Stromal cell of bone marrow (primary cell): ENCODE measurements around the gene RNF145.
A peak's percentile ranks its signal among the peaks of the same experiment; 100 is the strongest.
"Not testable (repeated sequence)": the region's sequence is repeated elsewhere in the genome, so short reads cannot be mapped to it uniquely, and the experiment has no call there.

ENCODE experiments used
- DNase-seq: peaks from one replicate; pipeline ENCODE4 v3.0.0-alpha.2; 2012; ENCODE audit warnings: low read depth

The RNF145 gene

DNA sequence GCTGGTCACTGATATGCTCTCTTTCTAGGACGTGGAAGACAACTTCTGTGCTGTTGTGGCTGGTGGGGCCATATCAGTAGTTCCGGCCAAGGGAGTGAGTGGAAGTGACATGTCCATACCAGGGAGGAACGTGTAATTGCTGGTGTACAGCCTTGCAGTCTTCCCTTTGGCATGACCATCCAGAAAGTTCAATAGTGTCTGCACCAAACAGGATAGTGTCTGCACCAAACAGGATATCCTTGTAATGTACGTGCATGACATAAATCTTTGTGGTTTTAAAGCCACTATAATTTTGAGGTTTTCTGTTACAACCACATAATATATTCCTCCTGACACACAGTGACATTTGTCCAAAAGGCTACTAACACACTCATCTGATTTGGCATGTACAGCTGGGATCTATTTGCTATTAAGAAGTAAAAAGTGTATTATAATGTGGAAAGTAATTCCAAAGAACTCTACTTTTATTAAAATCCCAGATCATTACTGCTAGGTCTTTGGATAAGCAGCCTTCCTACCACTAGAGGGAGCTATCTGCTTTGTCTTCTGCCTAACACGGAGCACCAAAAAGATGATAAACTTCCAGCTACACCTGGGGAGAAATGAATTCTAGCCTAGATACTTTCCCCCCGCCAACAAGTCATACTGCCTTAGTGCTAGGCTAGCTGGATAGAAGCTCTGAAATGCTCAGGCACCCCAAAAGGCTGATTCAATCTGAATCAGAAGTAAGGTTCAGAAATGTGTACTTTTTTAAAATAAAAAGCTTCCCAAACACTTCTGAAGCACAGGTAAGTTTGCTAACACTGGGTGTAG is 52.7 kb downstream of the RNF145 start:
- peak; percentile 57 for DNase-seq

DNA sequence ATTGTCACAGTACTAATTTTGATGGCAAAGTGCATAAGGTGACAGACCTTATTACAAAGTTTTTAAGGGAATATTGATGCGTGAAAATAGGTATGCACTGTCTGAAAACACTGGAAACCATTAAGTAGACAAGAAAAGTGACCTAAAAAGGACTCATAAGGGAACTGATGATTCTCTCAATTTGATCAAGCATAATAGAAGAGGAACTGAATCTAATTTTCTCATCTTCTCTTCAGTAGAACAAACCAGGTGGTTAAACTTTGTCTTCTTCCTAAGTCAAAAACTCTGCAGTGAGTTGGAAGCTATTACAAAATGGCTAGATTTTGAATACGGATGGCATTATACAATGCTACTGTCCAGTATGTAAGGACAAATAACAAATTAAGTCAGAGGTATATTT is 53.4 kb downstream of the RNF145 start:
- no peak for DNase-seq

DNA sequence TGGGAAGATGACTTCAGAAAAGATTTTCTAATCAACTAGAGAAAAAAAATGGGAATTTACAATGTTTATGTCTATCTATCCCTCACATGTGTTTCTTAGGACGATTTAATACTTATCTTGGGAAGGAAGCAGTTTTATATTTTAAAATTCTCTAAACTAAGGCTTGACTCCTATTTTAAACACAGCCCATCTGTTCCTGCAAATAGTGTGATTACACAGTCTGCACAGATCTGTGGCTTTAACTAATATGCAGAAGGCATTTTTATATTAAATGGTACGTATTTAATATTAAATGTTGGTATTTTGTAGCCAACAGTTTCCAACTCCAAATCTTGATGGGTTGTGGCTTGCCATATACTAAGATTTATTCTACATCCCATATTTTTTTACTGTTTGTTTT is 56.5 kb downstream of the RNF145 start:
- DNase-seq: no peak

DNA sequence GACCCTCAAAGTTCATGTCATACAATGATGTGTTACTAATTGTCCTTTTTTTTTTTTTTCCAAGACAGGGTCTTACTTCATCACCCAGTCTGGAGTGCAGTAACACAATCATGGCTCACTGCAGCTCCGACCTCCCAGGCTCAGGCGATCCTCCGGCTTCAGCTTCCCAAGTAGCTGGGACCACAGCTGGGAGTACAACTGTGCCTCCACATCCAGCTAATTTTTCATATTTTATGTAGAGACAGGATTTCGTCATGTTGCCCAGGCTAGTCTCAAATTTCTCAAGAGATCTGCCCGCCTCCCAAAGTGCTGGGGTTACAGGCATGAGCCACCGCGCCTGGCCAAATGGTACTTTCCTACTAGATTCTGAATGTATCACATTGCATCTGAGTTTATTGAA is 60.3 kb downstream of the RNF145 start:
- DNase-seq: no peak

DNA sequence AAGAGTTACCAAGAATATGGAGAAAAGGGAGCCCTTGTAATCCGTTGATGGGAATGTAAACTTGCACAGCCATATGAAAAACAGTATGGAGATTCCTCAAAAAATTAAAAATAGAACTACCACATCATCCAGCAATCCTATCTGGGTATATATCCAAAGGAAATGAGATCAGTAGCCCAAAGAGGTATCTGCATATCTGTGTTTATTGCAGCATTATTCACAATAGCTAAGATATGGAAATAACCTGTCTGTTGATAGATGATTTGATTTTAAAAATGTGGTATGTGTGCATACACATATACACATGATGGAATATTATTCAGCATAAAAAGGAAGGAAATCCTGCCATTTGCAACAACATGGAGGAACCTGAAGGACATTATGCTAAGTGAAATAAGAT is 61.4 kb downstream of the RNF145 start:
- DNase-seq: no peak

DNA sequence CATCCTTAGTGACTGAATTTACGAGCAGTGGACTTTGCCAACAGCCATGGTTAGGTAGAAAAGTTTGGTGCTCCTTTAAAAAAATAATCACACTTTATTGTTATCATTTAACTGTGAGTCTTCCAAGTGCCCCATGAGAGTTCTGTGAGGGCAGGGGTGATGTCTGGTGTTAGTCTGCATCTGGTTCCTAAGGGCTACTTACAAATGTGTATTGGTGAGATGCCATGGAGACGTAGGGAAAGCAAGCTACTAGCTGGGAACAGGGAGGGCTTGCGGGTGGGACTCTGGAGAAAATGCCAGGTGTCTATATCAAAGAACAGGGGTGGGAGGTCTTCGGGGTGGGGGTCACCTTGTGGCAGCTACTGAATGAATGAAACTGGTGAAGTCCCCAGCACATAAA is 62.5 kb downstream of the RNF145 start:
- DNase-seq: no peak

DNA sequence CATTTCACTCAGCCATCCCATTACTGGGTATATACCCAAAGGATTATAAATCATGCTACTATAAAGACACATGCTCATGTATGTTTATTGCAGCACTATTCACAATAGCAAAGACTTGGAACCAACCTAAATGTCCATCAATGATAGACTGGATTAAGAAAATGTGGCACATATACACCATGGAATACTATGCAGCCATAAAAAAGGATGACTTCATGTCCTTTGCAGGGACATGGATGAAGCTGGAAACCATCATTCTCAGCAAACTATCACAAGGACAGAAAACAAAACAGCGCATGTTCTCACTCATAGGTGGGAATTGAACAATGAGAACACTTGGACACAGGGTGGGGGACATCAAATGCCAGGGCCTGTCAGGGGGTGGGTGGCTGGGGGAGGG is 64.2 kb downstream of the RNF145 start:
- not testable (repeated sequence) for DNase-seq

DNA sequence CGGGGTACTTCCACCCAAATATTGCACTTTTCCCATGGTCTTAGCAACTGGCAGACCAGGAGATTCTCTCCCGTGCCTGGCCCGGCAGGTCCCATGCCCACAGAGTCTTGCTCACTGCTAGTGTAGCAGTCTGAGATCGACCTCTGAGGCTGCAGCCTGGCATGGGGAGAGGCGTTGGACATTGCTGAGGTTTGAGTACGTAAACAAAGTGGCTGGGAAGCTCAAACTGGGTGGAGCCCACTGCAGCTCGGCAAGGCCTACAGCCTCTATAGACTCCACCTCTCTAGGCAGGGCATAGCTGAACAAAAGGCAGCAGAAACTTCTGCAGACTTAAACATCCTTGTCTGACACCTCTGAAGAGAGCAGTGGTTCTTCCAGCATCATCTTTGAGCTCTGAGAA is 69.6 kb downstream of the RNF145 start:
- no peak for DNase-seq

DNA sequence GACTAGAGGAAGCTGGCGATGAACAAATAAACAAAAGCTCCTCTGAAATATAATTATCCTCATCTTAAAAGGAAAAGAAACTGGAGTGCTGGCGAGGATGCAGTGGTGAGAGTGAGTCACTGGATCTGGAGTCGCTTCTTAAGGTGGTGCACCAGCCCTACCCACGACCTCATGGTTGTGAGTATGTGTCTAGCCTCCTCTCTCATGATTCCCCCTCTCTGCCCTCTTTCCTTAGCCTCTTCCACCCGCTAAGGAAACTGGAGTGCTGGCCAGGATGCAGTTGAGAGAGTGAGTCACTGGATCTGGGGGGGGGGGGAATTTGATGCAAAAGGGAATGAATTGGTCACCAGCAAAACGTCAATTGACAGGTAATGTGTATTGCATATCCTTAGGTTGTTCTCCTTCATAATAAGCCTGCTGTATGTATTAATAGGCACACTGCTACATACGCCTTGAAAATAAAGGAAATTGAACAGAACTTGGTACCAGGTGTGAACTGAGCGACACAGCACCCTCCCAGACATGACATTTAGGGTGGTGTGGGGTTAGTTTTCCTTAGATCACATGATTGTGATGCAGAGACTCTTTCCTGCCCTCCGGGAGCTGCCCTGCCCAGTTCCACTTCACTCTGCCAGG is 73.3 kb downstream of the RNF145 start:
- DNase-seq: peak; percentile 77

DNA sequence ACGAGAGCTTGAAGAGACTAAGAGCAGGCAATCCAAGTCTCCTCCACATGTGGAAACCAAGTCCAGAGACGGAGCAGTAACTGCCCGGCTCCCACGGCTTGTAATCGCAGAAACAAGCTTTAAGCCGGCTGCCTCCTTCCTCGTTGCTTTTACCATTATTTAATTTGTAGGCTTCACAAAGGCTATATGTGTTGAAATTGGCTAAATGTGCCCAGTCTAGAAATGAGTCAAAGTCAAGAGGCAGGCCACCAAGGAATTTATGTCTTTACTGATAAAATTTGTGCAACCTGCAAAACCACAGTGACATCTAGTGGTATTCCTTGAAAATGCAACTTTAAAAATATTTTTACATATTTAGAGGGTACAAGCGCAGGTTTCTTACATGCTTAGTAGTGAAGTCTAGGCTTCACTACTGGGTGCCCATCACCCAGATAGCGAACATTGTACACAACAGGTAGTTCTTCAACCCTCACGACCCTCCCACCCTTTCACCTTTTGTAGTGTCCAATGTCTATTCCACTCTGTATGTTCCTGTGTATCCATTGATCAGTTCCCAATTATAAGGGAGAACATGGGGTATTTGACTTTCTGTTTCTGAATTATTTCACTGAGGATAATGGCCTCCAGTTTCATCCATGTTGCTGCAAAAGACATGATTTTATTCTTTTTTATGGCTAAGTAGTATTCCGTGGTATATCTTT is 76.2 kb downstream of the RNF145 start:
- peak; percentile 79 for DNase-seq

DNA sequence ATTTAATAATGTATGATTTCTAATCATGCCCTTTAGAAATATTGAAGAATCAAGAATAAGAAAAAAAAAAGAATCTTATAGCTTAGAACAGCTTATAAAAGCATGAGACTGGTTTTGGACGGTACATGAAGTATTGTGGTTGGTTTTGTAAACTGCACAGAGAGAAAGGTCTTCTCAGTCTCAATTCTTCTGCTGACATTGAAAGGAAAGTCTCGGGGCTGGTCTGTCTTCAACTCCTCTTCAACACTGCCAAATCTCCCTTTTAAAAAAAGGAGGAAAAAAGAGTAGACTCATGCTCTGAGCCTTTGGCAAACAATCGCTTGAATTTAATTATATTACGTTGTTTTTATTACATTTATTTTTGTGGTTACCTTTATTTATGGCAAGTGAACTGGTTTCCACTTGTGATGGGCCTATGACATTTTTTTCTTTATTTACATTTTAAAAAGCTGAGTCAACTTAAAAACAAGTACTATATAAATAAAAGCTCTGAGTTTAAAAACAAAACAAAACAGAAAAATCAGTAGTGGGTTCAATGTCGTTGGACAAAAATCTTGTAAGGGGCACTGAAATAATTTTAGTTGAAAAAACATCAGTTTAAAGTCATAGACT is 76.8 kb downstream of the RNF145 start:
- DNase-seq: no peak

DNA sequence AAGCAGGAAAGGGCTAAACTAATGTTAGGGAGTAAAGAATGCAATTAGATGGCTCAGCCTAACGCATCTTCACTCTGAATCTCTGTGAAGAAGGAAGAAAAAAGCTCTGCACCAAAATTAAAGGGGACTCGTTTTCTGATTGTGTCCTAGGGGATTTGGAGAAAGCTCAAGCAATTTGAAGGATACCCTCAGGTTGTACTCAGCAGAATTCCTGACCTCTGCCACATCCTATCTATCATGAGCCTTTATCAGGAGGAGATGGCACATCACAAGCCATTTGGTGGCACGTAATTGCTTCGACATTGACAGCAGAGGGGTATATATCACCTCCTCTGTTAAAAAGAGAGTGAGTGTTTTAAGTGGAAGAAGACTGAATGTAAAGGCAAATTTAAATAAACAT is 77.4 kb downstream of the RNF145 start:
- no peak for DNase-seq

DNA sequence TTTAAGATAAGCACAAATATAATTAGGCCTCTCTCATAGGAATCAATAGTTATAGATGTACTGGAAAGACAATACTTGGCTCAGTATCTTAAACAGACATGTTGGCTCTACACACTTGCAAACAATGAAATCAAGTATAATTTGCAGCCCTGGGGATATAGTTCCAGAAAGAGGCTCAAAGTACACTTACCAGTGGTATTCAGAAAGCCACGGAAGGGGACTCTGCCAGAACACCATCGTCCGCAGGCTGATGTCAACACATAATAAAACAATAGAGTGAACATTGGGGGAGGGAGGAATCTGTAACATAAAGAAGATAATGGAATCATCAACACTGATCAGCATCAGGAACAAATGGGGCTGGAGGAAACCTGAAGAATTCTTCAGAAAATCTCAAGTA is 78.5 kb downstream of the RNF145 start:
- no peak for DNase-seq

DNA sequence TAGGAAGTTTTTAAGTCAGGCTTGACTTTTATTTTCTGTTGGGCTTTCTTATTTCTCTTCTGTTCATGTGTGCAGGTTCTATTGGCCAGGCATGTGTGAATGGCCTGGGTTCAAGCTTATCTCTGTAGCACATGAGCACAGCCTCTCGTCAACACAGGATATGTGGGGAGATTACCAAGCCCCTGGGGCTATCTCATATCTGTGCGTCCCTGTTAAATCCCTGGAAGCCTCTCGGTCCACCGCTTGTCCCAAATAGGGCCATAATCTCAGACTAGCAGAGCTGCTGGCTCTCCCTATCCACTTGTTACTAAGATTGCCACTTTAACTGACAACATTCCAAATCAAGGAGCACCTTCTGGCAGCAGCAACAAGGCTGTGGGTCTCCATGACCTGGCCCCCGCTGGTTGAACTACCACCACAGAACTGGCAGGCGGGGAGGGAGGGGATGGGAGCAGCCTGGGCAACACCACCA is 81.2 kb downstream of the RNF145 start:
- DNase-seq: no peak

DNA sequence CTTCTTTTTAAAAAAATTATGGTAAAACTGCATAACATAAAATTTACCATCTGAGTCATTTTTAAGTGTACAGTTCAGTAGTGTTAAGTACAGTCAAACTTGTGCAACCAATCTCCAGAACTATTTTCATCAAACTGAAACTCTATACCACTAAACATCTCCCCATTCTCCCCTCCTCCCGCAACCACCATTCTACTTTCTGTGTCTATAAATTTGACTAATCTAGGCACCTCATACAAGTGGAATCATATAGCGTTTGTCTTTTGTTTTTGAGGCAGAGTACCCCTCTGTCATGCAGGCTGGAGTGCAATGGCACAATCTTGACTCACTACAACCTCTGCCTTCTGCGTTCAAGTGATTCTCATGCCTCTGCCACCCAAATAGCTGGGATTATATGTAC is 85.7 kb downstream of the RNF145 start:
- no peak for DNase-seq

DNA sequence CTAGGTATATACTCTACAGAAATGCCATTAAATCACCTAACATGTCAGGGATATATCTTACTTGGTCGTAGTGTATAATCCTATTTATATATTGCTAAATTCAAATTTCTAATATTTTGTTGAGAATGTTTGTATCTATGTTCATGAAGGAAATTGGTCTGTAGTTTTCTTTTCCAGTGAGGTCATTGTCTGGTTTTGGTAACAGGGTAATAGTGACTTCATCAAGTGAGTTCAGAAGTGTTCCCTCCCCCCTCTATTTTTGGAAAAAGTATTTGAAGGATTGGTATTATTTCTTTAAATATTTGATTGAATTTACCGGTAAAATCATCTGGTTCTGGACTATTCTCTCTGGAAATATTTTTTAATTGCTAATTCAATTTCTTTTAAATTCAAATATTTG is 86.2 kb downstream of the RNF145 start:
- no peak for DNase-seq

DNA sequence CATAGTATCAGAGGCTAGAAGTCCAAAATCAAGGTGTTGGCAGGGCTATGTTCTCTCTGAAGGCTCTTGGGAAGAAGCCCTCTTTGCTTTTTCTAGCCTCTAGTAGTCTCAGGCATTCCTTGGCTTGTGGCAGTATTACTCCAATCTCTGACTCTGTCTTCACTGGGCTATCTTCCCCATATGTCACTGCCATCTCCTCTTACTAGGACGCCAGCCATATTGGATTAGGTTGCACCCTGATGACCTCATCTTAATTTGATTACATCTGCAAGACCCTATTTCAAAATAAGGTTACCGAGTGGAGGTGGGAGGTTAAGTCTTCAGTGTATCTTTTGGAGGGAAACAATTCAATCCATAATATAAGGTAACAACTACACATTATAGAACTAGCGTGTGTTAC is 88.3 kb downstream of the RNF145 start:
- no peak for DNase-seq

DNA sequence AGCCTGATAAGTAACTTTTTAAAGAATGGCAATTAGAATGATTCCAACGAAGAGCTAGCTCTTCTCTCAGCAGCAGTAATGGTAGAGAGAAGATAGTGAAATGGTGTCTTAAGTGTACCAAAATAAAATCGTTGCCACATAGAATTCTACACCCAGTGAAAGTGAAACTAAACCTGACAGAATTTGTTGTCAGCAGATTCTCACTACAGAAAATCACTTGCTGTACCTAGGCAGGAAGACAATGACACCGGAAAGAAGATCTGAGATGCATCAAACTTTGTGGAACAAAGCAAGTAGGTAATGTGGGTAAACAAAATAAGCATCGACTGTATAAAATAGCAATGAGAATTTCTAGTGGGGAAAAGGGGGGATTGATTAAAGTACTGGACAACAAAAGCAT is 88.9 kb downstream of the RNF145 start:
- no peak for DNase-seq

DNA sequence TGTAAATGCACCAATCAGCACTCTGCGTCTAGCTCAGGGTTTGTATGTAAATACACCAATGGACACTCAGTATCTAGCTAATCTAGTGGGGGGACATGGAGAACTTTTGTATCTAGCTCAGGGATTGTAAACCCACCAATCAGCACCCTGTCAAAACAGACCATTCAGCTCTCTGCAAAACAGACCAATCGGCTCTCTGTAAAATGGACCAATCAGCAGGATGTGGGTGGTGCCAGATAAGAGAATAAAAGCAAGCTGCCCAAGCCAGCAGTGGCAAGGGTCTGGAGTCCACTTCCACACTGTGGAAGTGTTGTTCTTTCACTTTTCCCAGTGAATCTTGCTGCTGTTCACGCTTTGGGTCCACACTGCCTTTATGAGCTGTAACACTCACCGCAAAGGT is 89.5 kb downstream of the RNF145 start:
- DNase-seq: not testable (repeated sequence)

DNA sequence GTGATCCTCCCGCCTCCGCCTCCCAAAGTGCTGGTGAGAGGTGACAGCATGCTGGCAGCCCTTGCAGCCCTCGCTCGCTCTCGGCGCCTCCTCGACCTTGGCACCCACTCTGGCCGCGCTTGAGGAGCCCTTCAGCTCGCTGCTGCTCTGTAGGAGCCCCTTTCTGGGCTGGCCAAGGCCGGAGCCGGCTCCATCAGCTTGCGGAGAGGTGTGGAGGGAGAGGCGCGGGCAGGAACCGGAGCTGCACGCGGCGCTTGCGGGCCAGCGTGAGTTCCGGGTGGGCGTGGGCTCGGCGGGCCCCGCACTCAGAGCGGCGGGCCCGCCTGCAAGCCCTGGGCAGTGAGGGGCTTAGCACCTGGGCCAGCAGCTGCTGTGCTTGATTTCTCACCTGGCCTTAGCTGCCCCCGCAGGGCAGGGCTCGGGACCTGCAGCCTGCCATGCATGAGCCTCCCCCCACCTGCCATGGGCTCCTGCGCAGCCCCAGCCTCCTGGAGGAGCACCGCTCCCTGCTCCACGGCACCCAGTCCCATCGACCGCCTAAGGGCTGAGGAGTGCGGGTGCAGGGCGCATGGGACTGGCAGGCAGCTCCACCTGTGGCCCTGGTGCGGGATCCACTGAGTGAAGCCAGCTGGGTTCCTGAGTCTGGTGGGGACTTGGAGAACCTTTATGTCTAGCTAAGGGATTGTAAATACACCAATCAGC is 90.2 kb downstream of the RNF145 start:
- DNase-seq: not testable (repeated sequence)

DNA sequence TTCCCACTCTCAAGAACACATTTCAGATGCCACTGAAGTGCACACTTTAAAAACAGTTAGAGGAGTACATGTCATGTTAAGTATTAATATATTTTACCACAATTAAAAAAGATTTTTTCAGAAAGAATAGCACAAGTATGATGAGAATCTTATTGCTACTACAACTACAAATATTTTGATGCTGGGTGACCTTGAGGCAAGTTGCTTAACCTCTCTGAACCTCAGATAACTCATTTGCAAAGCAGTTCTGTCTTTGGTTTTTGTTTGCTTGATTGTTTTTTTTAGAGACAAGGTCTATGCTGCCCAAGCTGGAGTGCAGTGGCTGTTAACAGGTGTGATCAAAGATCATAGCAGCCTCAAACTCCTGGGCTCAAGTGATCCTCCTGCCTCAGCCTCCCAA is 95.9 kb downstream of the RNF145 start:
- no peak for DNase-seq

DNA sequence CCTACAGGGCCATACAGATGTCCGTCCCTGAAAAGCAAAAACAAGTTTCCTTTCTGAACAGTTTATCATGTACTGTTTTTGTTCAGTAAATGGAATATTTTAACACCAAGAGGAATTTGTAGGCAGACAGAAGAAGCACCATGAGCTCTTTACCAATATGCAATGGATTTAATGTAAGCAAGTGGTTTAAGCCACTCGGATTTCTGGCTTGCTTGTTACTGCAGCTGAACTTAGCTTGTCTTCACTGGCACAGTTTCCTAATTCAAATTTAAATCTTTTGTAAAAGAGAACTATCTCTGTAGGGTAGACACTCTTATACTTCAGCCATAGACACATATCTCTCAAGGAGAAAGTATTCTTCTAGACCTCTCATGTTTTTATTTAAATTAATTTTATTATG is 96.9 kb downstream of the RNF145 start:
- no peak for DNase-seq
